ENCODE data around the gene STRADB. TPM values are rescaled to one million over a fixed set of nuclear protein-coding genes. Genes with fewer than 3 reads are reported as not detected.
"Not testable (repeated sequence)": the region's sequence is repeated elsewhere in the genome, so short reads cannot be mapped to it uniquely, and the experiment has no call there.

STRADB gene
- total RNA-seq, 1 donor from 2014 or later = 40.5 TPM

DNA sequence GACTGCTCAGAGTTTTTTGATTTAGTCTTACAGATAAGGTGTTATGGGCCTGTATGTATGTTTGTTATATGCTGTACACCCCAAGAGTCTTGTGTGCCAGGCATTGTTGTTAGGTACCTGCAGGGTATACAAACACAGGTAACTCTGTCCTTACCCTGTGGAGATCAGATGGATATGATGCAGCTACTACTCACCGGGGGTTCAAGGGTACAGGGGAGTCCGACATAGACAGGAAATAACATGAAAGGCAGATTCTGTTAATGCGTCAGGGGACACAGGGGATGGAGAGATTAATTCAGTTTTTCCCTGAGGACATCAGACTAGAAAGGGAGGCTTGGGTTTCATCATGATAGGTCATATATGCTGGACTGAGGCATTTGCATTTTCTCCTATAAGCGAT, 31.6 kb upstream of the STRADB start:
- H3K27ac Mint-ChIP-seq (ENCODE audit: unreplicated experiment) = no peak overlapping the region

DNA sequence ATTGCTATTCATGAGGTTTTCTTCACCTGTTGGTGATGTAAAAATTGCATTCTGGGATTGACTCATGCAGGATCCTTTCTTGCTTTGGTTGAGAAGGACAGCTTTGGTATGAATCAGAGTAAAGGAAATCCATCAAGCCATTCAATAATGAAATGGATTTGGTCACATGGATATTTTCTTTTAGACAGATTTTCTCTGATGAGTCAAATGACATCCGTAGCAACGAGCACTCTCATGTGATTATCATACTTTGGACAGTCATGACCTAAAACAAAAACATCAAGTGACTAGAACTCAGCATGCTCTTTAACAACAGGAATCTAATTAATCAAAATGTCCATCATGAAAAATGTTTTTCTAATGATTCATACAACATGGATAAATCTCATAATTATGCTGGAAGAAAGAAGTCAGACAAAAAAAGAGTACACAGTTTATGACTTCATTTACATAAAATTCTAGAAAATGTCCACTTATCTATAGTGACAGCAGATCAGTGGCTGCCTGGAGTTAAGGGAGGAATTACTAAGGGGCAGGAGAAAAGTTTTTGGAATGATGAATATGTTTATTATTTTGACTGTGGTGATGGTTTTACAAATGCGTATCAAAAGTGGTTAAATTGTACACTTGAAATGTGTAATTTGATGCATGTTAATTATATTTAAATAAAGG, 31.0 kb upstream of the STRADB start:
- peaks cover 12% of the 10 kb centered on the region for H3K4me1 Mint-ChIP-seq (ENCODE audit: low read depth, unreplicated experiment)
- no peaks in the 10 kb centered on the region for H3K27me3 Mint-ChIP-seq (ENCODE audit: unreplicated experiment)
- DNase-seq = no peak
- H3K9me3 Mint-ChIP-seq (ENCODE audit: unreplicated experiment) = peaks cover 2% of the 10 kb centered on the region
- TF ChIP-seq, protein P1, sequence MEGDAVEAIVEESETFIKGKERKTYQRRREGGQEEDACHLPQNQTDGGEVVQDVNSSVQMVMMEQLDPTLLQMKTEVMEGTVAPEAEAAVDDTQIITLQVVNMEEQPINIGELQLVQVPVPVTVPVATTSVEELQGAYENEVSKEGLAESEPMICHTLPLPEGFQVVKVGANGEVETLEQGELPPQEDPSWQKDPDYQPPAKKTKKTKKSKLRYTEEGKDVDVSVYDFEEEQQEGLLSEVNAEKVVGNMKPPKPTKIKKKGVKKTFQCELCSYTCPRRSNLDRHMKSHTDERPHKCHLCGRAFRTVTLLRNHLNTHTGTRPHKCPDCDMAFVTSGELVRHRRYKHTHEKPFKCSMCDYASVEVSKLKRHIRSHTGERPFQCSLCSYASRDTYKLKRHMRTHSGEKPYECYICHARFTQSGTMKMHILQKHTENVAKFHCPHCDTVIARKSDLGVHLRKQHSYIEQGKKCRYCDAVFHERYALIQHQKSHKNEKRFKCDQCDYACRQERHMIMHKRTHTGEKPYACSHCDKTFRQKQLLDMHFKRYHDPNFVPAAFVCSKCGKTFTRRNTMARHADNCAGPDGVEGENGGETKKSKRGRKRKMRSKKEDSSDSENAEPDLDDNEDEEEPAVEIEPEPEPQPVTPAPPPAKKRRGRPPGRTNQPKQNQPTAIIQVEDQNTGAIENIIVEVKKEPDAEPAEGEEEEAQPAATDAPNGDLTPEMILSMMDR (IDR thresholded peaks at IDR 0.05; ENCODE audit: partially characterized antibody, unreplicated experiment) = no peak
- H3K36me3 Mint-ChIP-seq (ENCODE audit: unreplicated experiment) = no peaks in the 10 kb centered on the region
- H3K4me3 Mint-ChIP-seq (ENCODE audit: unreplicated experiment) = no peak overlapping the region
- H3K27ac Mint-ChIP-seq (ENCODE audit: unreplicated experiment) = peak overlapping the region; percentile 29

More for the DNA sequence above, 31.6 kb upstream of the STRADB start:
- TF ChIP-seq, protein P1 (IDR thresholded peaks at IDR 0.05; ENCODE audit: partially characterized antibody, unreplicated experiment) = no peak
- H3K4me3 Mint-ChIP-seq (ENCODE audit: unreplicated experiment) = no peak overlapping the region
- H3K36me3 Mint-ChIP-seq (ENCODE audit: unreplicated experiment) = no peaks in the 10 kb centered on the region
- peaks cover 12% of the 10 kb centered on the region for H3K4me1 Mint-ChIP-seq (ENCODE audit: low read depth, unreplicated experiment)
- DNase-seq = no peak
- H3K27me3 Mint-ChIP-seq (ENCODE audit: unreplicated experiment) = no peaks in the 10 kb centered on the region
- H3K9me3 Mint-ChIP-seq (ENCODE audit: unreplicated experiment) = peaks cover 2% of the 10 kb centered on the region

DNA sequence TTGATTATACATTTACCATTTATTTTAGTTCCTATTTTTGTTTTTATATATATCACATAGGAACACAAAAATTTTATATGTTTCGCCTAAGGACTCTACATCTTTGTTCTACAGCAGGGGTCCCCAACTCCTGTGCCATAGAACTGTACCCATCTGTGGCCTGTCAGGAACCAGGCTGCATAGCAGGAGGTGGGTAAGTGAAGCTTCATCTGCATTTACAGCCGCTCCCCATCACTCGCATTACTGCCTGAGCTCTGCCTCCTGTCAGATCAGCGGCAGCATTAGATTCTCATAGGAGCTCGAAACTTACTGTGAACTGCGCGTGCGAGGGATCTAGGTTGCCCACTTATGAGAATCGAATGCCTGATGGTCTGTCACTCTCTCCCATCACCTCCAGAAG, 25.6 kb upstream of the STRADB start:
- TF ChIP-seq, protein P1 (IDR thresholded peaks at IDR 0.05; ENCODE audit: partially characterized antibody, unreplicated experiment) = no peak
- Mint-ChIP-seq H3K4me1 (ENCODE audit: low read depth, unreplicated experiment) (peaks cover 3% of the 10 kb centered on the region), H3K27me3 (ENCODE audit: unreplicated experiment) (no peaks in the 10 kb centered on the region), H3K36me3 (ENCODE audit: unreplicated experiment) (peaks cover 17% of the 10 kb centered on the region), H3K9me3 (ENCODE audit: unreplicated experiment) (peaks cover 6% of the 10 kb centered on the region), H3K4me3 (ENCODE audit: unreplicated experiment) (no peak overlapping the region), H3K27ac (ENCODE audit: unreplicated experiment) (no peak overlapping the region)
- no peak for DNase-seq

DNA sequence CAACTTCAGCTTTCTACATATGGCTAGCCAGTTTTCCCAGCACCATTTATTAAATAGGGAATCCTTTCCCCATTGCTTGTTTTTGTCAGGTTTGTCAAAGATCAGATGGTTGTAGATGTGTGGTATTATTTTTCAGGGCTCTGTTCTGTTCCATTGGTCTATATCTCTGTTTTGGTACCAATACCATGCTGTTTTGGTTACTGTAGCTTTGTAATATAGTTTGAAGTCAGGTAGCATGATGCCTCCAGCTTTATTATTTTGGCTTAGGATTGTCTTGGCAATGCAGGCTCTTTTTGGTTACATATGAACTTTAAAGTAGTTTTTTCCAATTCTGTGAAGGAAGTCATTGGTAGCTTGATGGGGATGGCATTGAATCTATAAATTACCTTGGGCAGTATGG, 23.2 kb upstream of the STRADB start:
- peaks cover 24% of the 10 kb centered on the region for H3K36me3 Mint-ChIP-seq (ENCODE audit: unreplicated experiment)
- H3K4me3 Mint-ChIP-seq (ENCODE audit: unreplicated experiment); H3K27me3 Mint-ChIP-seq (ENCODE audit: unreplicated experiment); H3K4me1 Mint-ChIP-seq (ENCODE audit: low read depth, unreplicated experiment); DNase-seq; H3K9me3 Mint-ChIP-seq (ENCODE audit: unreplicated experiment); H3K27ac Mint-ChIP-seq (ENCODE audit: unreplicated experiment): not testable (repeated sequence)

DNA sequence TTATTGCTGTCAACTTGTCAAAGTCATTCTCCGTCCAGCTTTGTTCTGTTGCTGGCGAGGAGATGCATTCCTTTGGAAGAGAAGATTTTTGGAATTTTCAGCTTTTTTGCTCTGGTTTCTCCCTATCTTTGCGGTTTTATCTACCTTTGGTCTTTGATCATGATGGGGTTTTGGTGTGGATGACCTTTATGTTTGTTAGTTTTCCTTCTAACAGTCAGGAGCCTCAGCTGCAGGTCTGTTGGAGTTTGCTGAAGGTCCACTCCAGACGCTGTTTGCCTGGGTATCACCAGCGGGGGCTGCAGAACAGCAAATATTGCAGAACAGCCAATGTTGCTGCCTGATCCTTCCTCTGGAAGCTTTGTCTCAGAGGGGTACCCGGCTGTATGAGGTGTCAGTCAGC, 21.7 kb upstream of the STRADB start:
- not testable (repeated sequence) for DNase-seq; H3K4me3 Mint-ChIP-seq (ENCODE audit: unreplicated experiment); H3K27ac Mint-ChIP-seq (ENCODE audit: unreplicated experiment); H3K27me3 Mint-ChIP-seq (ENCODE audit: unreplicated experiment); H3K9me3 Mint-ChIP-seq (ENCODE audit: unreplicated experiment); H3K4me1 Mint-ChIP-seq (ENCODE audit: low read depth, unreplicated experiment)
- H3K36me3 Mint-ChIP-seq (ENCODE audit: unreplicated experiment) = peaks cover 24% of the 10 kb centered on the region

DNA sequence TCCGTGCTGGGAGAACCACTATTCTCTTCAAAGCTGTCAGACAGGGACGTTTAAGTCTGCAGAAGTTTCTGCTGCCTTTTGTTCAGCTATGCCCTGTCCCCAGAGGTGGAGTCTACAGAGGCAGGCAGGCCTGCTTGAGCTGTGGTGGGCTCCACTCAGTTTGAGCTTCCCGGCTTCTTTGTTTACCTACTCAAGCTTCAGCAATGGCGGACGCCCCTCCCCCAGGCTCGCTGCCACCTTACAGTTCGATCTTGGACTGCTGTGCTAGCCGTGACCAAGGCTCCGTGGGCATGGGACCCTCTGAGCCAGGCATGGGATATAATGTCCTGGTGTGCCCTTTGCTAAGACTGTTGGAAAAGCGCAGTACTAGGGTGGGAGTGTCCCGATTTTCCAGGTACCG, 21.2 kb upstream of the STRADB start:
- not testable (repeated sequence) for DNase-seq; H3K27me3 Mint-ChIP-seq (ENCODE audit: unreplicated experiment); H3K27ac Mint-ChIP-seq (ENCODE audit: unreplicated experiment); H3K4me3 Mint-ChIP-seq (ENCODE audit: unreplicated experiment); H3K9me3 Mint-ChIP-seq (ENCODE audit: unreplicated experiment); H3K4me1 Mint-ChIP-seq (ENCODE audit: low read depth, unreplicated experiment)
- peaks cover 24% of the 10 kb centered on the region for H3K36me3 Mint-ChIP-seq (ENCODE audit: unreplicated experiment)

All from glutamatergic neuron (in vitro differentiated cells).